GM21825 (cell line): ENCODE measurements around the gene IMPA2.

Experiments
- ATAC-seq: cut with Tn5 transposase; IDR thresholded peaks from one replicate; pipeline ENCODE4 v1.9.1; 2021; ENCODE audit warnings: mild to moderate bottlenecking, moderate library complexity; ENCODE audit not compliant: unreplicated experiment

The IMPA2 gene

DNA sequence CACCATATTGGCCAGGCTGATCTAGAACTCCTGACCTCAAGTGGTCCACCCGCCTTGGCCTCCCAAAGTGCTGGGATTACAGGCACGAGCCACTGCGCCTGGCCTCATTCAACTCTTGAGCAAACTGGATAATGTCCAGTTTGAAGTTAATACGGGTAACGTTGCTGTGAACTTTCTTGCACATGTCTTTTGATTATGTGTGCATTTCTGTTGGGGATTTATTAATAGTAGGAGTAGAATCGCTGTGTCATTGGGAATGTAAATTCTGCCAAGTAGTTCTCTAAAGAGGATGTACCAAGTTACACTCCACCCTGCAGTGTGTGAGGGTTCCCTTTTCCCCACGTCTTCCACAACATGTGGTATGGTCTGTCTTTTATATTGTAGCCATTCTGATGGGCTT, 6.2 kb downstream of the IMPA2 start:
- ATAC-seq = no peak

DNA sequence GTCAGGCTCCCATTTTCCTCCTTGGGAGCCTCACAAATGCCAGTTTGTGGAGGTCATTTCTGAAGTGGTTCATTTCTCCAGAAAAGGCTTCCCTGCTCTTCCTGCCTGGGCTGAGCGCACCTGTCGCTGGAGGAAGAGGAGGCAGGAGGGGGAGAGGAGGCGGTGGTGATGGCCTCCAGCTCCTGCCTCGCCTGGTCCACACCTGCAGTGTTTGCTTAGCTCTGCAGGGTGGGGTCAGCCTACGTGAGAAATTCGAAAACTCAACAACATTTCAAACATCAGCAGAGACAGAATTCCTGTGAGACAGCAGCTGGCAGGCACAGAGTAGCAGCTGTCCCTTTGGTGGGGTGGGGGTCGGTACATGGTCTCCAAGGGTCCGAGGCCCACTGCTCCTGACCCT, 7.9 kb downstream of the IMPA2 start:
- no peak for ATAC-seq

DNA sequence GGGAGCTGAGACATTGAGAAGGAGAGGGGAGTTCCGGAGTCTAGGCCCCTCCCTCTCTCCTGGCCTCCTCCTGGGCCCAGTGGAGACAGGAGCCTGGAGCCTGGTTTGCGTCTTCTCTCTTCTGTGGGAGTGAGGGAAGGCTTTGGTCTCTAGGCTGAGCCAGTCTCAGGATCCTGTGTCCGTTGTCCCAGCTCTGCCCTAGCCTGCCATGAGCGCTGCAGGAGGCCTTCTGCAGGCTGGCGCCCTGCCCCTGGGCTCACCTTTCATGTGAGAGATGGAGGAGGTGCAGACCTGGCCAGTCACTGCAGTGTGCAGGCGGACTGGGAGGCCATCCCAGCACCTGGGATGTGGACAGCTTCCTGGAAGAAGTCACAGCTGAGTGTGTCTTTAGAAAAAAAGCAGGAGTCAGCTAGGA, 8.7 kb downstream of the IMPA2 start:
- no peak for ATAC-seq

DNA sequence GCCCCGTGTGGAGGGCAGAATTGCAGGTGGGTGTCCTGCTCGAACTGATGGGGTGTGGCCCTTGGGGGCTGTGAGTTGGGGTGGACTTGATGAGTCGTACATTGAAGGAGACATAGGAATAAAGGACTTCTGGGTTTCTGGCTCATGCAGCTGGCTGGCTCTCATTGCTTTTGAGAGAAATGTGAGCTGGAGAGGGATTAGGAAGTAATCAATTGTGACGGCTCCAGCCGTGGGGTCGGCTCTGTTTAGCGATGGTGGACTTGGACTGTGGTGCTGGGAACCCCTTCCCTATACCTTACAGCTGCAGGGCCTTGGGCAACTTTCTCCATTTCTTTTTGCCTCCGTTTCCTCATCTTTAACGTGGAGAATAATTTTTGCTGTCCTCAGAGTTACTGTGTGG, 9.2 kb downstream of the IMPA2 start:
- no peak for ATAC-seq

DNA sequence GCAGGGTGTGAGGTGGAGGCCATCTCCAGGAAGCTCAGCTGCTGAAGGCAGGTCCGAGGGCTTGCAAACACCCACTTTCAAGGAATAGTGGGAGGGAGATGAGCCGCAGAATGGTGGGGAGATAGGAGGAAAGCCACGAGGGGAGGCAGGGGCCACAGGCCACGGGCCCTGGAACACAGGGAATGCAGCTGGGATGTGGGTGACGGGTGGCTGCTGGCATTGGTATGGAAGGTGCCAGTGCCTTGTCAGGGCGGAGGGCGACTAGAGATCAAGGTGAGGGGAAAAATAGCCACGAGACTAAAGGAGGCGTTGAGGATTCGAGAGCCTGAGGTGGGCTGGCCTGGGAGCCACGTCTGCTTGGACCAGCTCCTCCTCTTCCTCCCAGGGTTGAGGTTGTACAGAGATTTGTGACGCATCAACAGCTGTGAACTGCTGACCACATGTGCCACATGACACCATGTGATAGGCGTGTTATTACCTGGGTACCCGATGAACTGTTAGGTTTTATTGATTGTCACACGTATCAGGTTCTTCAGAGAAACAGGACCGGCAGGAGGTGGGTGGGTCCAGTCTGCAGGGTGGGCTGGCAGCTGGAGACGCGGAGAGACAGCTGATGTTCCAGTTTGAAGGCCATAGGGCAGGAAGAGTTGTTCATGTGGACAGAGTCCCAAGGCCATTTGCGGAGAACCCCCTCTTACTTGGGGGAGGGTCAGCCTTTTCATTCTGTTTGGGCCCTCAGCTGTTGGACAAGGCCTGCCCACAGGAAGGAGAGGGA, 9.9 kb downstream of the IMPA2 start:
- no peak for ATAC-seq

DNA sequence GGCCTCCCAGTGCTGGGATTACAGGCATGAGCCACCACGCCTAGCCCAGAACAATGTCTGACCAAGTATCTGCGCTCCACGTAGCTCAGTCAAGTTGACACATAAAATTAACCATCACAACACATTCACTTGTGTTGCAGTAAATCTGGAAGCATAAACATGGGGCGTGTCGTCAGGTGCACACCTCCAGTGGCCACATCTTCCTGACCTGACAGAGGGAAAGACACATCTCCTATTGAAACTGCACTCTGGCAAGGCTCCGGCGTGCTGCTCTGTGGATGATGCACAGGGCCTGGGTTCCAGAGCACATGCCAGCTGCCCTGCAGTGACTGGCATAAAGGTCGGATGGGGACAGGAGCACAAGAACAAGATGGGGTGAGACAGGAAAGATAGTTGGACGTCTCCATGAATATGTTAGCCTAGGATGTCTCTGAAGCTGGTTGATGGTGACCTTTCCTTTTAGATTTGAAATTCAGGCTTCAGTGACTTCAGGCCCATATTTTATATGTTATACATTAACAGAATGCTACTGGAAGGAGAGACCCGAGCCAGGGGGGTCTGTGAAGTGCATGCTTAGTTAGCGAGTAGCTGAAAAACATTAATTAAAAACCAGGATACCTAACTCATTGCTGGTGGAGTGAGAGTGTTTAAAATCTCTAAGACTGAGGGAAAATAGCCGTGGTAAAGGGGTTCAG, 10.9 kb downstream of the IMPA2 start:
- ATAC-seq = no peak

DNA sequence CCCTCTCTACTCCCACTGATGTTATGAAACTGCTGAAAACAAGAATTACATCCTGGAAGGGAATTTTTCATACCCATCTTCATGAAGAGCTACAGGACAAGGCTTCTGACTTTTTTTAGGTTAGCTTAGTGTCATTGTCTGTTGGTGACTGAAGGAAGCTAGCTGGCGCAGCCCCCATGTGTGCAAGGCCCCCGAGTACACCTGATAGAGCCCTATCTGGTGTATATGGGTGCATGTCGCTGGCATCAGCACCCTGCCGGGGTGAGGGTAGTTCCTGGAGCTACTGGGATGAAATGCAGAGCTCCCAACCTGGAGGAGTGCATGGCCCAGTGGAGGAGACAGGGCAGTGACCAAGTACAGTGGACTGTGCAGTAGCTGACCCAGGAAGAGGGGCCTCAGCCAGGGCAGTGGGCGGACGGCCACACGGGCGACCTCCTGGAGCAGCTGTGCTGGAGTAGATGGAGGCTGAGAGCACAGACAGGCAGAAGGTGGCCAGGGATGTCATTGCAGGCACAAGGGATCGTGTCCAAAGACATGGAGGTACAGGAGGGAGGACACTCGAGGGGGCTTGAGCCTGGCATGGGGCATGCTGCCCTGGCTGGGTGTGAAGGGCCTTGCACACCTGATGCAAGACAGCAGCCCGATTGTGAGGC, 12.1 kb downstream of the IMPA2 start:
- ATAC-seq = no peak

DNA sequence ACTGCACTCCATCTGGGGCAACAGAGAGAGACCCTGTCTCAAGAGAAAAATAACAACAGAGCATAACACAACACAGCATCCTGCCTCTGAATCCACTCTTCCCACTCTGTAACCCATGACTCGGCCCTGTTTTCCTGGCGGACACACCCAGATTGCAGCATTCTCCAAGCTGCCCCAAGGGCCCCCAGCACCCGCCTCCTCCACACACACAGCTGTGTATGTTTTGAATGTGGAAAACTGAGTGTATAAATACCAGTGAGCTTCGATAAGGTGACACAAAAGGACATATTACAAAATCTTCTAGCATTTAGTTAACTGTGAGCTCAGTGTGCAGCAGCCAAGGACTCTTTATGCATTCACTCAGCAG, 13.0 kb downstream of the IMPA2 start:
- ATAC-seq = no peak

DNA sequence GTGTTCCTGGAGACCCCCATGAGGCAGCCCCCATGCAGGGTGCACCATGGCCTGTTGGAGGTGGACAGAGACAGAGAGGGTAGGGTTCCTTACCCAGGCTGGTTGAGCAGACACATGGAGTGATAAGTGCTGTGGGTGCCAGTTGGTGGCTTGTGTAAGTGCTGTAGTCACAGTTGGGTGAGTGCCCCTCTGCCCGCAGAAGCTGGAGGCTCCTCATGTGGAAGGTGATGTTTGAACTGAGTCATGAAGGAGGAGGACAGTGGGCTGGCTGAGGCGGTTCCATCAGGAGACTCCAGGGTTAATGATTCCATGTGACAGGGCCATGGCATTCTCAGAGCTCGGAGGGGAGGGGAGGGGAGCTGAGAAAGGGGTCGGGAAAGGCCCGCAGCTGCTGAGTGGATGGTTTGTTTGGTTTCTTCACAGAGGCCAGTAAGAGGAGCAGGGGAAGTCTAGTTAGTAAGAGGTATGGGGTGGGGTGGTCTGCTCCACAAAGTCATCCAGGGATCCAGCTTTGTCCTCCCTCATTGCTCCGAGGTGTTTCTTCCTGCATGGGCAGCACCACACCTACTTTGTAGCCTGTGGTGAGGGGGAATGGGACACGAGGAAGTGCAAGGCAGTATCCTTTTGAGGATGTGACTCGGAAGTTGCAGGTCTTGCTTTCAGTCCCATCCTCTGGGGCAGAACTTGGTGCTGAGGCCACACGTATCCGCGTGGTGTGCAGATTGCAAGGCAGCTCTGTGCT, 13.6 kb downstream of the IMPA2 start:
- ATAC-seq = no peak

DNA sequence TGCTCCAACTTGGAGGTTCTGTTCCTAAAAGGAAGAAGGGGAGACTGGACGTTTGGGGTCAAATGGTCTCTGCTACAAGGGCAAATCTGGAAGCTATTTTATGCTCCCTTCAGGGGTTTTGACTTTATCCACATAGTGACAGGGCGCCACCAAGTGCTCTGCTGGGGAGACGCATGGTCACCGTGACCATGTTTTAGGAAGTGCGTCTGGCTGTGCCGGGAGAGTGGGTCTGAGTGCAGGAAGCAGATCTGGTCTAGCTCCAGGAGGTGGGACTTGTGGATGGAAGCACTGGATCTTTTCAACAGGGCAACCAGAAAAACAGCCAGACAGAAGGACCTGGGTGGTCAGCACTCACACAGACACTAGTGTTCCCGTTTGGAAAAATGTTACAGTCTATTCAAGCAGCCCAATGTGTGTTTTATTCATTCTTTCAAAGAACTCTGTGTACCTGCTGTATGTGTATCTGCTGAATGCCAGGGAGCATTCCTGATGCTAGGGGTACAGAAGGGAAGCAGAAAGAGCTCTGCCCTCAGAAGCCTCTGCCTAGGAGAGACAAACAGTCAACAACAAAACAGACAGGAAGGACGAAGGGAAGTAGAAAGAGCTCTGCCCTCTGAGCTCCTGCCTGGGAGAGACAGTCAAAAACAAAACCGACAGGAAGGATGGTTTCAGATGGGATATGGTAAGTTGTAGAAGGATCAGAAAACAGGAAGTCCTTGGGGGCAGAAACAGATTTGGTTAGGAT, 14.3 kb downstream of the IMPA2 start:
- peak; percentile 93 for ATAC-seq

DNA sequence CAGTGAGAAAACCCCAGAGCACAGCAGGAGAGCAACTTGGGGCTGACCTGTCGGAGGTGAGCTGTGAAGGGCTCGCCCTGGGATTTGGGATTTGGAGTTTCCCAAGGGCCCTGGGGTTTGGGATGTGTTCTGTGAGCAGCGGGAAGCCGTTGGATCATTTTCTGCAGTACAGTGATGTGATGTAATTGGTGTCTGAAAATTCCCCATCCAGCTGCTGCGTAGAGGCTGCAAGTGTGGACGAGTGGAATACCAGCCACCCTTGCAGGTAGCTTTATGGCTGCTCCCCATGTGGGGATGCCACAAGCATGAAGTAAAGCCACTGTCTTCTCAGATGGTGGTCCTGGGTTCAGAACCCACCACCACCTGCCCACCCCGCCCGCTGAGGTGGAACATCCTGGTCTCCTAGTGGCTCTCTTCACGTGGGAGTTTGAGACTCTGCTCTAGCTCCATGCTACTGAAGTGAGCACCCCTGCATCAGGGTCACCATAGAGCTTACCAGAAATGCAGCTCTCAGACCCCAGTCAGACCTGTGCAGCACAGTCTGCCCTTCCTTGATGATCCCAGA, 15.0 kb downstream of the IMPA2 start:
- no peak for ATAC-seq

DNA sequence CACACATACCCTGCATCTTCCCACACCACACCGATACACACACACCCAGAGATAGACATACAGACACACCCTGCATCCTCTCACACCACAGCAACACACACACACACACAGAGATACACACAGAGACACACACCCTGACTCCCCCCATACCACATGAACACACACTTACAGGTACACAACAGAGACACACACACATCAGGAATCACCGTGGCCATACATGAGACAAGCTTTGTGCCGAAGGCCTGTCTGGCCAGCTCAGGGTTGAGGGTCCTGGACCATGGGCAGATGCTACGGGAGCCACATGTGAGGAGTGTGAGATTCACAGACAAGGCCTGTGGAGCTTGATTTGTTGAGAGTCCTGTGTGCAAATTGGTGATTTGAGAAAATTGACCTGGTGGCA, 15.6 kb downstream of the IMPA2 start:
- ATAC-seq = no peak

DNA sequence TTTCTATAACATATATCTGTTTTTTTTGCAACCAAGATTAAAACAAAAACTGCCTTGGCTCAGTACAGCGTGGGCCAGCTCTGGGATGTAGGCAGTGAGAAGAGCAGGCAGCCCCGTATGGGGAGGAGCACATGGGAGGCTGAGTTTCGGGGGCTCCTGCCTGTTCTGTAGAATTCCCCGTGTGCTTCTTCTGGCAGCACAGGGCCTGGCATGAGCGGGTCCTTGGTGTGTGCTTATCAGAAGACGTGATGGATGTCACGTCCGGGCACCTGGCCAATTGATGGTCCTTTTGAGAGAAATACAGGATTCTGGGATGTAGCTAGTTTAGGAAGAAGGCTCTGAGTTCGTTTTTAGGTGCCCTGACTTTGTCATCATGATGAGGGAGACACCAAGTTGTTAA, 16.2 kb downstream of the IMPA2 start:
- no peak for ATAC-seq

DNA sequence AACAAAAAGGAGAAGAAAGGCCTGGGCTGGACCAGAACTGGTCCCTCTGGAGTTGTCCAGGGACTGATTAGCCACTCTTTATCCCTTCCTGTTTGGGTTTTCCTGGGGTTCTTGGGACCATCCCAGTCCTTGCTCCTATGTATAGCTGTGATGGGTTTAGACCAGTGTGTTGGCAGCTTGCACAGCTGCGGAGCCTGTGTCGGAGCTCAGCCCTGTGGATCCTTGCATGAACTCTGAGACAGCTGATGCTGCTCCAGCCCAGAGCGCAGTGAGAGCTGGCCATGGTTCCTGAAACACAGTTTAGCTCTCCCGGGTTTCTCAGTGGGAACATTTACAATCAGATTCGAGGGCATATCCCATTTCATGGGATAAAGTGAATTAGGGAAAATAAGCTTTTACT, 16.9 kb downstream of the IMPA2 start:
- ATAC-seq = no peak

DNA sequence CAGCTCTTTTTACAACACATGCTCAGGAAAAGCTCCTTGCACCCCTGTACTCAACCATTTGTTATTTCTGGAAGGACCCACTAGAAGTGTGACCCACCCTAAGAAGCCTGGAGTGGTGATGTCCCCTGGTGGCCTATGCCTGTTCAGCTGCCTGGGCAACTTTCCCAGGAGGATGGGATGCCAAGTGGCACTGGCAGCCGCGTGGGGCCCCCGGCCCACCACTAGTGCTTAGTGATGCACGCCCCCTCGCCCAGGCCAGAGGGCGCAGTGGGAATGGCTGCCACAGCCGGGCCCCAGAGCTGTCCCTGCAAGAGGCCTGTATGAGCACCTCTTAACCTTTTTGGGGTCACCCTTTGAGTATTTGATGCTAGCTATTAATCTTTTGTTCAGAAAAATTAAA, 18.1 kb downstream of the IMPA2 start:
- ATAC-seq = no peak

DNA sequence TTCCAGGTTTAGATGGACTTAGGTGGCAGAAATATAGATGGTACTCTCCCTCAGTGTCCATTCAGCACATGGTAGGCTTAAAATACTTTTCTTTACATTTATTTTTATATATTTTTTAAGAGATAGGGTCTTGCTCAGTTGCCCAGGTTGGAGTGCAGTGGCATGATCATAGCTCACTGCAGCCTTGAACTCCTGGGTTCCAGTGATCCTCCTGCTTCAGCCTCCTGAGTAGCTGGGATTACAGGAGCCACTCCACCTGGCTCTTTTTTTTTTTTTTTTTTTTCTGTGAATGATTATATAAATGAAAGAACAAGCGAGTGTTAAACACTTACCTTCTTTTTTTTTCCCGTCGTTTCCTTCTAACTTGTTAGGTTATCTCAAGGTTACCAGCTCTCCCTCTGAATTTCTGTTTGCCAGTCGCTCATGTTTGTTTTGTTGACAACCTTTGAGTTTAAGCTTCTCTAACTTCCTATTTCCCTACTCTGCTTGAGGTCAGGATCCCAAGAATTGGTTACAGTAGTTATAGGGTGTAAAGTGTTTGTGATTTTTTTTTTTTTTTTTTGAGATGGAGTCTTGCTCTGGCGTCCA, 18.9 kb downstream of the IMPA2 start:
- ATAC-seq = no peak

DNA sequence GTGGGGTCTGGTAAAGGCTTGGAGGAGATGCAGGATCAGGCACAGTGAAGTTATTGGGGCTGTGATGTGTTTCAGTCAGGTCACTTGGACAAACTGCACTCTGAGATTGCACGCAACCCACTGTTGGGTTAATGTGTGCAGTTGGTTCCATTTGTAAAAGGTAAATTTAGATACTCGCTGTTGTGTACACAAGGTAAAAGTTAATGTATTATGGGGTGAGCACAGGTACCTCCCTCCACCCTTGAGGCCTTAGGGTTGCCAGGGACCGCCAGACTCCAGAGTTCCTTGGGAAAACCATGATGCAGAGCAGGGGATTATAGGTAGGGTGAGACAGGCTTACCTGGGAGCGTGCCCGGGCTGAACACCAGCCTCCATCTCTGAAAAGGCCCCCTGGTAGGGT, 20.1 kb downstream of the IMPA2 start:
- ATAC-seq = no peak

DNA sequence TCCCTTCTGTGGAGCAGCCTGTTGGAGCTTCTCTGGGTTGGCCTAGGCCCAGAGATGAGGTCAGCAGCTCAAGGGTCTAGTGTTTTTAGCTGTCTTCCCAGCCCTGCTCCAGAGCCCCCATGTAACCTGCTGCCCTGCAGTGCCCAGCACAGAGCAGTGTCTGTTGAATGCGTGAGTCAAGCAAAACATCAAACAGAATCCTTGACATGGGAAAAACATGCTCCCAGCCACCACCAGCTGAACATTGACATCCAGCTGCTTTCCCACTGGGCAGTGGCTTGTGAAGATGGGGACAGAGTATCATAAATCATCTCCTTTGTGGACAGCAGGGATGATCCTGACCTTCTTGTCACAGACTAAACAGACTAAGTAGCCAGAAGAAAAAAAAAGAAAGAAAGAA, 22.6 kb downstream of the IMPA2 start:
- no peak for ATAC-seq

DNA sequence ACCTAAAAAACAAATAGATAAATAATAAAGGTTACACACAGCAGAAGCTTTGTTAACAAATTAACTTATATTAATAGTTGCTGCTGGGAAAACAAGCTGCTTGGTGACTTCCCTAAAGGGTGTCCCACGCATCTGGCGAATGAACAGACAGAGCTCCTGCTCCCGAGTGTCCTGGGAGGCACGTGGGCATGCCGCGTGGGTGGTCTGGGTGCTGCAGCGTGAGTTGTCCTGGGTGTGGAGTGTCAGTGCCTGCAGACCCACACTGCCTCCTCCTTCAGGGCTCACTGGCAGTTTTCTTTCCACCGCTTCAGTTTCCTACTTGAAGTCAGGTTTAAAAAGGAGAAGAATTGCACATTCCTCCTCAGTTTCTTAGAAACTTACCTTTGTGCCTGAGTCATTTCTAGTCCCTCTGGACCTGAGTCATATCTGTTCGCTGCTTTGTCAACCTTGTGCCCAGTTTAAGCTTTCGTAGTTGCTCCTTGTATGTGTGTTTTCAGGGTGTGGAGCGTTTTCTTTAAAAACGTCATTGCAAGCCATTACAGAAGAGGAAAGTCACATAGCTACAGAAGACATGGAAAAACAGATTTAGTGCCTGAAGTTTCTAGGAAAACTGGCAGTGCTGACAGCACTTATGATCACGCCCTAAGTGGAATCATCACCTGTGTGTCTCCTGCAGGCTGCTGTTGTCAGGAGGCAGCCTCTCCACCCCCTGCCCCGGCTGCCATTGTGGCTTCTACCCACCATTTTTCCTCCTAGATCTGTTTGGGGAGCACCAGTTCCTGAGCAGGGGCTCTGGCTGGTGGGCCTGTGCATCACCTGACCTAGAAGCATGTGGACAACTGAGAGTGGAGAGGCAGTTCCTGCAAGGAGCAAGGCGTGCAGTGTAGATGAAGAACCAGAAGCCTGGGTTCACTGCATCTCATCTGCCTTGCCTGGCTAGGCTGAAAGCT, 24.5 kb downstream of the IMPA2 start:
- ATAC-seq = no peak
